ENCODE measurements around the gene PBRM1. TPM values are rescaled to one million over a fixed set of nuclear protein-coding genes. Genes with fewer than 3 reads are reported as not detected.

The PBRM1 gene
- total RNA-seq, 1 donor from 2014 or later, result 90.1 TPM

DNA sequence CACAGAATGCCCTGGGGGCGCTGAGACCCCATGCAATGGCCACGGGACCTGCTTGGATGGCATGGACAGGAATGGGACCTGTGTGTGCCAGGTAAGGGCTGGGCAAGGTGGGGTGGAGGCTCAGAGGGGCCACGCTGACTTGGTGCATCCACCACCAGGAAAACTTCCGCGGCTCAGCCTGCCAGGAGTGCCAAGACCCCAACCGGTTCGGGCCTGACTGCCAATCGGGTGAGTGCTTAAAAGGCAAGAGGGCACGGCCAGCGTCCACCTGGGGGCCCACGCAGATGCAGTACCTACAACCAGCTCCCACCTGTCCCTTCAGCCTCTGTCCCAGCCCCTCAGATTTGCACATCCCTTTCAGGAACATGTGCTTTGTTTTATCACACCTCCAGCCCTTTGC, 183.7 kb downstream of the PBRM1 start:
- Mint-ChIP-seq H3K4me3 (no peak overlapping the region), H3K9me3 (no peaks in the 10 kb centered on the region), H3K27me3 (ENCODE audit: low read depth) (no peaks in the 10 kb centered on the region), H3K4me1 (no peaks in the 10 kb centered on the region), H3K27ac (no peak overlapping the region), H3K36me3 (no peaks in the 10 kb centered on the region)
- no peak for DNase-seq (ENCODE audit: low spot score in 2 of 2, unreplicated experiment in 2 of 2)
- TF ChIP-seq, protein P1, sequence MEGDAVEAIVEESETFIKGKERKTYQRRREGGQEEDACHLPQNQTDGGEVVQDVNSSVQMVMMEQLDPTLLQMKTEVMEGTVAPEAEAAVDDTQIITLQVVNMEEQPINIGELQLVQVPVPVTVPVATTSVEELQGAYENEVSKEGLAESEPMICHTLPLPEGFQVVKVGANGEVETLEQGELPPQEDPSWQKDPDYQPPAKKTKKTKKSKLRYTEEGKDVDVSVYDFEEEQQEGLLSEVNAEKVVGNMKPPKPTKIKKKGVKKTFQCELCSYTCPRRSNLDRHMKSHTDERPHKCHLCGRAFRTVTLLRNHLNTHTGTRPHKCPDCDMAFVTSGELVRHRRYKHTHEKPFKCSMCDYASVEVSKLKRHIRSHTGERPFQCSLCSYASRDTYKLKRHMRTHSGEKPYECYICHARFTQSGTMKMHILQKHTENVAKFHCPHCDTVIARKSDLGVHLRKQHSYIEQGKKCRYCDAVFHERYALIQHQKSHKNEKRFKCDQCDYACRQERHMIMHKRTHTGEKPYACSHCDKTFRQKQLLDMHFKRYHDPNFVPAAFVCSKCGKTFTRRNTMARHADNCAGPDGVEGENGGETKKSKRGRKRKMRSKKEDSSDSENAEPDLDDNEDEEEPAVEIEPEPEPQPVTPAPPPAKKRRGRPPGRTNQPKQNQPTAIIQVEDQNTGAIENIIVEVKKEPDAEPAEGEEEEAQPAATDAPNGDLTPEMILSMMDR (IDR thresholded peaks at IDR 0.05; ENCODE audit: unreplicated experiment), result no peak

DNA sequence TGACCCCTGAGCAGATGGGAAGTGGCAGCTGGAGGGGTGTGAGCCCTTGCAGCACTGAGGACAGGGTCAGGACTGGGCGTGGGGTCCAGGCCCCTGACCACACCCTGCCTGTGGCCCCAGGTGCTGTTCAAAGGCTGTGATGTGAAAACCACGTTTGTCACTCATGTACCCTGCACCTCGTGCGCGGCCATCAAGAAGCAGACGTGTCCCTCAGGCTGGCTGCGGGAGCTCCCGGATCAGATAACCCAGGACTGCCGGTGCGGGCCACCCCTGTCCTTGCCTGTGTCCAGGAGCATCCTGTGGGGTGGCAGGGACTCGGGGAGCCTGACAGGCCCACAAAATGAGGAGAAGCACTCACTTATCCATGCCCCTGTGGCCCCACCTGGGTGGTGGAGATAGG, 184.7 kb downstream of the PBRM1 start:
- H3K4me1 Mint-ChIP-seq, result no peaks in the 10 kb centered on the region
- H3K9me3 Mint-ChIP-seq, result no peaks in the 10 kb centered on the region
- no peak overlapping the region for H3K4me3 Mint-ChIP-seq
- no peak for DNase-seq (ENCODE audit: low spot score in 2 of 2, unreplicated experiment in 2 of 2)
- H3K27ac Mint-ChIP-seq, result no peak overlapping the region
- no peaks in the 10 kb centered on the region for H3K36me3 Mint-ChIP-seq
- TF ChIP-seq, protein P1 (IDR thresholded peaks at IDR 0.05; ENCODE audit: unreplicated experiment), result no peak
- H3K27me3 Mint-ChIP-seq (ENCODE audit: low read depth), result no peaks in the 10 kb centered on the region

DNA sequence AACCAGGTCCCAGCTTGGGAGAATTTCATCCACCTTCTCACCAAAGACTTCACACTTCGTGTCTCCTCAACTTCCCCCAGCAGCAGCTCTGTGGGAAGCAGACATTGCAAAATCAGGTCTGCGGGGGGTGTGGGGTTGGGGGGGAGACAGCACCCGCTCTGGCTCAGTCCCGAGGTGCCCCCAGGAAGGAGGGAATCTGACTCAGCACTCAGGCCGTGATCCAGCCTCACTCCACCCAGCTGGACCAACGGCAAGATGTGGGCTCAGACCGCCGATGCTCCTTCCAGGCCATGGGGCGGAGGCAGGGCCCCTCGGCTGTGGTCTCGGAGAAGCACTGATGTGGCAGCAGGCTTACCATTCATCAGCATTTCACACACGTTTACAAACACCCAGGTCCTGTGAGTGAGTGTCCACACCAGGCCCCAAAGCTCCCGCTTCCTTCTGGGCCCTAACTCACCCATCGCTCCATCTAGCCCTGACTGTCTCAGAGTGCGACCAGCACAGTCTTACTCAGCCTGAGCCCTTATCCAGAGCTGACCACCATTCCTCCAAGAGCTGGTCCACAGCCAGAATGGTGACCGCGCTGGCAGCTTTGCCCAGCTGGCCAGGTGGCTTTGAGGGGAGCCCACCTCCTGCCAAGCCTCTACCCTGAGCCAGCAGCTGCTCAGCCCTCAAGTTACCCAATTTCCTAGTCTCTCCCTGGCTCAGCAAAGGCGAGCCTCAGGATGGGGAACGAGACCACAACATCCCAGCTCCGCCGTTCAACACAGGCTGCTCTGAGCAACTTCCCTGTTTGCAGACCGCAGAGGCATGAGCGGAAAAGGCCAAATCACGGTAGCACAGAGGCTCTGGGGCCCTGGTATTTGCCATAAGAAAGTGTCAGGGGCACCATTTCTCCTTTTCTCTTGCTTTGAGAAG, 187.3 kb downstream of the PBRM1 start:
- no peak overlapping the region for H3K4me3 Mint-ChIP-seq
- TF ChIP-seq, protein P1 (IDR thresholded peaks at IDR 0.05; ENCODE audit: unreplicated experiment), result no peak
- no peaks in the 10 kb centered on the region for H3K9me3 Mint-ChIP-seq
- peaks cover 4% of the 10 kb centered on the region for H3K4me1 Mint-ChIP-seq
- no peak overlapping the region for H3K27ac Mint-ChIP-seq
- no peaks in the 10 kb centered on the region for H3K36me3 Mint-ChIP-seq
- no peak for DNase-seq (ENCODE audit: low spot score in 2 of 2, unreplicated experiment in 2 of 2)
- no peaks in the 10 kb centered on the region for H3K27me3 Mint-ChIP-seq (ENCODE audit: low read depth)

DNA sequence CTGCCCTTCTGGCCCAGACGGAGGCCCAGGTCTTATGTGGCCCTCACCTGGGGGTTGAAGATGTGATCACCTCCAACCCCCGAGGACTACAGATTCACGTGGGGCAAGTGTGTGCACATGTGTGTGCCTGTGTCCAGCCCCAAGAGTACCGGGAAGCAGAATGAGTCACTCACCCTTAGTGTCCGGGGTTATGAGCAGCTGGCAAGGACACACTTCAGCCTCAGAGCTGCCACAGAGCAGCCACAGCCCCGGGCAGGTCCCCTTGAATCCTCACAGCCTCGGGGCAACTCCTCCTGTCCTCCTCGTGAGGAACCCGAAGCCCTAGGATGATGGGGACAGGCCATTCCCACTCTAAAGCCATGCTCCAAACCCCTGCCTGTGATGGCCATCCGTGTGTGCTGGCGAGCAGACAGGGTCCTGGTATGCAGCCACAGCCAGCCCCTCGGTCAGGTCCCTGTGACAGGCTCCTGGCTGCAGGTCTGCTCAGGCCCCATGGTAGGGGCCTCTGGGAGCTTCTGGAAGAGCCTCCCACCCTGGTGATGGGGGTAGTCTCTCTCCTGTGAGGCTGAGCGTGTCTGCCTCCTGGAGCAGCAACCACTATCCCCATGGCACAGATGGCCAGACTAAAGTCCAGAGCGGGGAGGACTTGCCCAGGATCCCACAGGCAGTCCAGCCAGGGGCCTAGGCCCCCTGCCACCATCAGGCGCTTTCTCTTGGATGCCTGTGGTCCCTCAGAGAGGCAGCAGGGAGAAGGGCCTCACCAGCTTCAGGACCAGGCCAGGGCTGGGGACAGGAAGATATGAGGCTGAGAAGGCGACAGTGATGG, 189.7 kb downstream of the PBRM1 start:
- TF ChIP-seq, protein P1 (IDR thresholded peaks at IDR 0.05; ENCODE audit: unreplicated experiment), result no peak
- Mint-ChIP-seq H3K4me3 (no peak overlapping the region), H3K9me3 (no peaks in the 10 kb centered on the region), H3K27me3 (ENCODE audit: low read depth) (no peaks in the 10 kb centered on the region), H3K36me3 (peaks cover 15% of the 10 kb centered on the region), H3K27ac (no peak overlapping the region), H3K4me1 (peaks cover 4% of the 10 kb centered on the region)
- DNase-seq (ENCODE audit: low spot score in 2 of 2, unreplicated experiment in 2 of 2), result no peak

Other genes with a start within 250 kb of the PBRM1 start
- 0.35 to 0.80 TPM (median 0.66 TPM) in 3 replicates for gene SEMA3G, start 240.8 kb downstream of the PBRM1 start, total RNA-seq
- gene TNNC1, start 231.9 kb downstream of the PBRM1 start, total RNA-seq, result 4.0 to 5.2 TPM (median 4.6 TPM) in 3 replicates
- gene NISCH, start 230.3 kb downstream of the PBRM1 start, total RNA-seq, result 235 to 242 TPM (median 240 TPM) in 3 replicates
- 0.29 to 0.71 TPM (median 0.66 TPM) in 3 replicates for gene STAB1, start 190.6 kb downstream of the PBRM1 start, total RNA-seq
- gene NT5DC2, start 152.1 kb downstream of the PBRM1 start, total RNA-seq, result 256 to 266 TPM (median 266 TPM) in 3 replicates
- 12.7 to 13.0 TPM (median 12.9 TPM) in 3 replicates for gene UQCC5, start 149.3 kb downstream of the PBRM1 start, total RNA-seq
- 105 to 120 TPM (median 116 TPM) in 3 replicates for gene GNL3, start 119 bp upstream of the PBRM1 start, total RNA-seq
- 73.0 to 79.2 TPM (median 76.2 TPM) in 3 replicates for gene GLT8D1, start 19.9 kb upstream of the PBRM1 start, total RNA-seq
- 81.9 to 82.7 TPM (median 82.5 TPM) in 3 replicates for gene SPCS1, start 20.2 kb upstream of the PBRM1 start, total RNA-seq
- gene NEK4, start 85.0 kb upstream of the PBRM1 start, total RNA-seq, result 32.3 to 33.5 TPM (median 32.9 TPM) in 3 replicates
- gene ITIH1, start 91.7 kb upstream of the PBRM1 start, total RNA-seq, result not detected in 3 replicates
- 22.4 to 25.0 TPM (median 23.1 TPM) in 3 replicates for gene ITIH3, start 108.9 kb upstream of the PBRM1 start, total RNA-seq
- gene ITIH4, start 144.8 kb upstream of the PBRM1 start, total RNA-seq, result 12.0 to 13.9 TPM (median 13.5 TPM) in 3 replicates
- 1.0 to 2.1 TPM in 2 of 3 replicates, not detected in the other for gene MUSTN1, start 149.1 kb upstream of the PBRM1 start, total RNA-seq
- gene STIMATE, start 211.6 kb upstream of the PBRM1 start, total RNA-seq, result 23.8 to 28.8 TPM (median 23.9 TPM) in 3 replicates